Measurements from ENCODE around the gene VPS11. TPM values are rescaled to one million over a fixed set of nuclear protein-coding genes. Genes with fewer than 3 reads are reported as not detected.
"Not testable (repeated sequence)": the region's sequence is repeated elsewhere in the genome, so short reads cannot be mapped to it uniquely, and the experiment has no call there.

The VPS11 gene
- total RNA-seq, 1 donor from 2014 or later = 13.1 TPM

GRCh38 chr11:119056421-119056999, 11.1 kb upstream of the VPS11 start:
- TF ChIP-seq, protein P1, sequence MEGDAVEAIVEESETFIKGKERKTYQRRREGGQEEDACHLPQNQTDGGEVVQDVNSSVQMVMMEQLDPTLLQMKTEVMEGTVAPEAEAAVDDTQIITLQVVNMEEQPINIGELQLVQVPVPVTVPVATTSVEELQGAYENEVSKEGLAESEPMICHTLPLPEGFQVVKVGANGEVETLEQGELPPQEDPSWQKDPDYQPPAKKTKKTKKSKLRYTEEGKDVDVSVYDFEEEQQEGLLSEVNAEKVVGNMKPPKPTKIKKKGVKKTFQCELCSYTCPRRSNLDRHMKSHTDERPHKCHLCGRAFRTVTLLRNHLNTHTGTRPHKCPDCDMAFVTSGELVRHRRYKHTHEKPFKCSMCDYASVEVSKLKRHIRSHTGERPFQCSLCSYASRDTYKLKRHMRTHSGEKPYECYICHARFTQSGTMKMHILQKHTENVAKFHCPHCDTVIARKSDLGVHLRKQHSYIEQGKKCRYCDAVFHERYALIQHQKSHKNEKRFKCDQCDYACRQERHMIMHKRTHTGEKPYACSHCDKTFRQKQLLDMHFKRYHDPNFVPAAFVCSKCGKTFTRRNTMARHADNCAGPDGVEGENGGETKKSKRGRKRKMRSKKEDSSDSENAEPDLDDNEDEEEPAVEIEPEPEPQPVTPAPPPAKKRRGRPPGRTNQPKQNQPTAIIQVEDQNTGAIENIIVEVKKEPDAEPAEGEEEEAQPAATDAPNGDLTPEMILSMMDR (conservative IDR thresholded peaks at IDR 0.05; ENCODE audit: low read depth, low read length) = no peak
- DNase-seq (ENCODE audit: low read depth) = no peak
- peak overlapping the region; percentile 74 for H3K4me3 ChIP-seq (ENCODE audit: low read depth, low read length)

DNA sequence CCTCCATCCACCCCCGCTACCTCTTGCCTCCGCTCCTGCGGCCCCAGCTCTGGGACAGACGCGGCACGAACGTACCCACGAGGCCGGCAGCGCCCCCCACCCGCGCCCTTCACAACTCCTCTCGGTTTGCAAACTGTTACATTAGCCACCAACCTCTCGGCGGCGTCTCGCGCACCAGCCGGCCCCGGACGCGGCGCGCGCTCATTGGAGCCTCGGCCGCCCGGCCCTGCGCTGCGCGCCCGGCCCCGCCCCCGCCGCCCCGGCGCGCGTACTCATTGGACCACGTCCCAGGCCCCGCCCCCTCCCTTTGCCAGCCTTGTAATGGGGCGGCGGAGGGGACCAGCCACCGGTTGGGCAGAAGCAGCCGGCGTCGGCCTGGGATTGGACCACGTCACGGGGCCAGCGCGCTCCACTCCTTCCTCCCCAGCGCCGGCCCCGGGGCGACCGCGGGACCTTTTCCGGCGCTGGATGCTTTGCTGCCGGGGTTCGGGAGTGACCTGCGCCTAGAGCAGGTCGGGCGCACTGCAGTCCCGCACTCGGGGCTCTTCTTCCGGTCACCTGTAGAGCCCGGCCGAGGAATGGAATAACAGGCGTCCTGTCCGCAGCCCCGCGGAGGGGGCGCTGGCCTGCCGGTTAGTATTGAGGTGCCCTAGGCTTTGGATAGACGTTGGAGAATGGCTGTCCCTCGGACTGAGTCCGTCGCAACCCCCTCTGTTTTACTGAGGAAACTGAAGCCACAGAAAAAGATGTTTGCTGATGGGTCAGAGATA, 10.4 kb upstream of the VPS11 start, which contains the start of gene HYOU1:
HYOU1 (minus strand) TSS at position 206 of the 770 bp plus-strand sequence. CDS start 1,045 bp downstream, outside the sequence.
- H3K4me3 ChIP-seq (ENCODE audit: low read depth, low read length) = peak within 1 kb of the TSS; percentile 74
- TF ChIP-seq, protein P1 (conservative IDR thresholded peaks at IDR 0.05; ENCODE audit: low read depth, low read length) = peak; percentile 30
- DNase-seq (ENCODE audit: low read depth) = peak; percentile 41

DNA sequence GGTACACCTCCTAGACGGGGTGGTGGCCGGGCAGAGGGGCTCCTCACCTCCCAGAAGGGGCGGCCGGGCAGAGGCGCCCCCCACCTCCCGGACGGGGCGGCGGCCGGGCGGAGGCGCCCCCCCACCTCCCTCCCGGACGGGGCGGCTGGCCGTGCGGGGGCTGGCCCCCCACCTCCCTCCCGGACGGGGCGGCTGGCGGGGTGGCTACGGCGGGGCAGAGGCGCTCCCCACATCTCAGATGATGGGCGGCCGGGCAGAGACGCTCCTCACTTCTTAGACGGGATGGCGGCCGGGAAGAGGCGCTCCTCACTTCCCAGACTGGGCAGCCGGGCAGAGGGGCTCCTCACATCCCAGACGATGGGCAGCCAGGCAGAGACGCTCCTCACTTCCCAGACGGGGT, 8.5 kb upstream of the VPS11 start:
- H3K4me3 ChIP-seq (ENCODE audit: low read depth, low read length) = not testable (repeated sequence)

GRCh38 chr11:119061256-119061655, 6.4 kb upstream of the VPS11 start:
- DNase-seq (ENCODE audit: low read depth) = no peak
- TF ChIP-seq, protein P1 (conservative IDR thresholded peaks at IDR 0.05; ENCODE audit: low read depth, low read length) = no peak
- no peak overlapping the region for H3K4me3 ChIP-seq (ENCODE audit: low read depth, low read length)

More for the DNA sequence above, 8.5 kb upstream of the VPS11 start:
- not testable (repeated sequence) for DNase-seq (ENCODE audit: low read depth)

DNA sequence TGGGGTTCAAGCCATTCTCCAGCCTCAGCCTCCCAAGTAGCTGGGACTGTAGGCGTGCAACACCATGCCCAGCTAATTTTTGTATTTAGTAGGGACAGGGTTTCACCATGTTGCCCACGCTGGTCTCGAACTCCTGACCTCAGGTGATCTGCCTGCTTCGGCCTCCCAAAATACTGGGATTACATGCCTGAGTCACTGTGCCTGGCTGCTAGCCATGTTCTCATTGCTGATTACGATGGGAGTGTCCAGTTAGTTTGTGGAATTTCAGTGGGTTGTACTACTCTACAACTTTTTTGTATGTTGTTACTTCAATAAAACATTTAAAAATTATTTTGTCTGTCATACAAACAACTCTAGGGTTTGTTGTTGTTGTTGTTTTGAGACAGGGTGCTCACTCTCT, 4.8 kb upstream of the VPS11 start:
- TF ChIP-seq, protein P1 (conservative IDR thresholded peaks at IDR 0.05; ENCODE audit: low read depth, low read length) = no peak

GRCh38 chr11:119065369-119065768, 2.2 kb upstream of the VPS11 start:
- no peak for DNase-seq (ENCODE audit: low read depth)
- H3K4me3 ChIP-seq (ENCODE audit: low read depth, low read length) = no peak overlapping the region
- TF ChIP-seq, protein P1 (conservative IDR thresholded peaks at IDR 0.05; ENCODE audit: low read depth, low read length) = peak; percentile 50

More for the DNA sequence above, 4.8 kb upstream of the VPS11 start:
- no peak for DNase-seq (ENCODE audit: low read depth)
- no peak overlapping the region for H3K4me3 ChIP-seq (ENCODE audit: low read depth, low read length)

GRCh38 chr11:119077839-119078238, 10.2 kb downstream of the VPS11 start:
- H3K4me3 ChIP-seq (ENCODE audit: low read depth, low read length) = no peak overlapping the region
- TF ChIP-seq, protein P1 (conservative IDR thresholded peaks at IDR 0.05; ENCODE audit: low read depth, low read length) = no peak
- no peak for DNase-seq (ENCODE audit: low read depth)
